OCI-LY1 (cell line): ENCODE data around the gene SCRN1.

Experiments used
- CTCF ChIP-seq: fragments of 200-600 bp; sonication (generic), shearing (Covaris generic); IDR thresholded peaks from 2 replicates; pipeline ENCODE4 v1.5.1; 2017; ENCODE audit warnings: mild to moderate bottlenecking, antibody characterized with exemption, low read length, moderate library complexity, mixed read lengths
- EZH2 ChIP-seq: fragments of 200-600 bp; sonication (generic), shearing (Covaris generic); IDR thresholded peaks from 2 replicates; pipeline ENCODE4 v1.8.0; 2017; ENCODE audit warnings: borderline replicate concordance, mixed run types, mild to moderate bottlenecking, antibody characterized with exemption, low read length, moderate library complexity, mixed read lengths

- no peak for TF ChIP-seq EZH2
- TF ChIP-seq CTCF = no peak
Measured at GRCh38 chr7:29881724-29882123, 107.9 kb downstream of the SCRN1 start.
